AG04449 (cell line): Measurements from ENCODE around the gene MOCOS.

Experiments
- CTCF ChIA-PET: fragments of 350-600 bp; formaldehyde crosslinking; extraction: SDS; loops from one replicate; lab custom pipeline; 2021; ENCODE audit warnings: antibody characterized with exemption; lab: Yijun Ruan, JAX
- POLR2A ChIA-PET: fragments of 400-600, 350-600 bp; formaldehyde crosslinking; extraction: SDS; loops from one replicate; lab custom pipeline; 2020; ENCODE audit warnings: antibody characterized with exemption, inconsistent platforms; lab: Yijun Ruan, JAX
- DNase-seq: peaks from one replicate; pipeline ENCODE4 v3.0.0-alpha.2; 2010; ENCODE audit warnings: low read depth, low spot score
- H3K4me3 ChIP-seq: 2 replicates; pipeline ENCODE4 v1.5.1; 2011; ENCODE audit warnings: low read depth, mild to moderate bottlenecking, control low read depth, low read length
- CTCF ChIP-seq: IDR thresholded peaks from one replicate; pipeline ENCODE4 v1.5.1; 2011; ENCODE audit warnings: mild to moderate bottlenecking, moderate library complexity, low read length, control low read depth, inconsistent platforms; ENCODE audit not compliant: insufficient read depth; ENCODE audit errors: missing control alignments

Gene MOCOS

GRCh38 chr18:36241831-36242230, 54.5 kb downstream of the MOCOS start:
- CTCF ChIA-PET: no interaction called here
- DNase-seq: no peak
- TF ChIP-seq CTCF: no peak
- POLR2A ChIA-PET: no interaction called here
- H3K4me3 ChIP-seq: no peak overlapping the region

GRCh38 chr18:36247036-36247435, 59.7 kb downstream of the MOCOS start:
- no peak overlapping the region for H3K4me3 ChIP-seq
- DNase-seq: no peak
- ChIA-PET CTCF (no interaction called here), POLR2A (no interaction called here)
- TF ChIP-seq CTCF: no peak

- TF ChIP-seq CTCF: no peak
- CTCF ChIA-PET: no interaction called here
- DNase-seq: no peak
- POLR2A ChIA-PET: no interaction called here
- H3K4me3 ChIP-seq: no peak overlapping the region
Measured at GRCh38 chr18:36249392-36249791, 62.1 kb downstream of the MOCOS start.

- ChIA-PET POLR2A (no interaction called here), CTCF (interaction anchor here (1.1 kb wide), 1 partner anchor 31 kb away, joined by 3 read pairs; no protein-coding TSS in a partner anchor)
- TF ChIP-seq CTCF: no peak
- H3K4me3 ChIP-seq: no peak overlapping the region
- DNase-seq: no peak
Measured at GRCh38 chr18:36250827-36251226, 63.5 kb downstream of the MOCOS start.

- POLR2A ChIA-PET: interaction anchor here (0.8 kb wide), 1 partner anchor 9 kb away, joined by 3 read pairs; no protein-coding TSS in a partner anchor
- no peak for TF ChIP-seq CTCF
- no peak overlapping the region for H3K4me3 ChIP-seq
- CTCF ChIA-PET: interaction anchor here (0.6 kb wide), 1 partner anchor 160 kb away, joined by 3 read pairs; no protein-coding TSS in a partner anchor
- no peak for DNase-seq
Measured at GRCh38 chr18:36255072-36255698, 67.9 kb downstream of the MOCOS start.

- ChIA-PET CTCF (no interaction called here), POLR2A (no interaction called here)
Measured at GRCh38 chr18:36256094-36256493, 68.8 kb downstream of the MOCOS start.

More at GRCh38 chr18:36256094-36256493, 68.8 kb downstream of the MOCOS start:
- TF ChIP-seq CTCF: no peak
- no peak for DNase-seq
- no peak overlapping the region for H3K4me3 ChIP-seq
